Measurements from ENCODE around the gene TSHR.

The TSHR gene

DNA sequence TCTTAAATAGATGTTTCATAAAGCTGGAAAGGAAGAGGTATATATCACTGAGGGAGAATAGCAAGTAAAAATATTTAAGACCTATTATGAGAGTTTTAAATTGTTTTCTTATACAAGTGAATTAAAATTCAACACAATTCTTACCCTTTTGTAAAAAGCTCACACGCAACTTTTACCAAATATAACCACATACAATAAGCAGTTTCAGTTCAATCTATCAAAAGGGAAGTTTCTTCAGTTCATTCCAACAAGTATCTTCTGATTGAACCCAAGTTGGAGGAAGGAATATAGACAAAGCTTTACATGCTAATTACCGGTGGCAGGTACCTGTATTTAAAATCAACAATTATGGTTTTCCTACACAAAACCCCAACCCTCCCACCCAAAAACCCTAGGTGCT lies 224.2 kb downstream of the TSHR start:
- no peak for TF ChIP-seq POLR2AphosphoS5 (IDR thresholded peaks at IDR 0.05; ENCODE audit: borderline replicate concordance, low read depth, low read length)
- TF ChIP-seq FOXP2 (optimal IDR thresholded peaks at IDR 0.05; ENCODE audit: control extremely low read depth, extremely low read length, insufficient read depth) = no peak
- no peak for TF ChIP-seq EZH2 (IDR thresholded peaks at IDR 0.05)
- H3K4me3 ChIP-seq = no peak overlapping the region
- no peak overlapping the region for H3K9ac ChIP-seq (ENCODE audit: insufficient read length)
- no peak for DNase-seq (ENCODE audit: low read depth, low spot score)
- no peak overlapping the region for H3K27ac ChIP-seq
- no peaks in the 10 kb centered on the region for H3K9me3 ChIP-seq (ENCODE audit: low read depth, low read length)
- peaks cover 3% of the 10 kb centered on the region; the same call in 1 of the 2 replicates for H3K36me3 ChIP-seq (ENCODE audit: insufficient read depth, low read length)

- no peak for TF ChIP-seq EZH2 (IDR thresholded peaks at IDR 0.05)
- no peak for TF ChIP-seq POLR2AphosphoS5 (IDR thresholded peaks at IDR 0.05; ENCODE audit: borderline replicate concordance, low read depth, low read length)
- TF ChIP-seq FOXP2 (optimal IDR thresholded peaks at IDR 0.05; ENCODE audit: control extremely low read depth, extremely low read length, insufficient read depth) = no peak
- Histone ChIP-seq H3K27ac (no peak overlapping the region), H3K9ac (ENCODE audit: insufficient read length) (no peak overlapping the region), H3K36me3 (ENCODE audit: insufficient read depth, low read length) (peaks cover 24% of the 10 kb centered on the region), H3K9me3 (ENCODE audit: low read depth, low read length) (no peaks in the 10 kb centered on the region), H3K4me3 (no peak overlapping the region)
- DNase-seq (ENCODE audit: low read depth, low spot score) = no peak
These were observed 232.6 kb downstream of the TSHR start for GRCh38 chr14:81187832-81188522.

- TF ChIP-seq EZH2 (IDR thresholded peaks at IDR 0.05) (no peak), POLR2AphosphoS5 (IDR thresholded peaks at IDR 0.05; ENCODE audit: borderline replicate concordance, low read depth, low read length) (no peak), FOXP2 (optimal IDR thresholded peaks at IDR 0.05; ENCODE audit: control extremely low read depth, extremely low read length, insufficient read depth) (no peak)
- peaks cover 26% of the 10 kb centered on the region for H3K36me3 ChIP-seq (ENCODE audit: insufficient read depth, low read length)
- no peak for DNase-seq (ENCODE audit: low read depth, low spot score)
- no peaks in the 10 kb centered on the region for H3K9me3 ChIP-seq (ENCODE audit: low read depth, low read length)
- no peak overlapping the region for H3K4me3 ChIP-seq
- H3K9ac ChIP-seq (ENCODE audit: insufficient read length) = no peak overlapping the region
- no peak overlapping the region for H3K27ac ChIP-seq
These were observed 237.2 kb downstream of the TSHR start for GRCh38 chr14:81192594-81192993.

DNA sequence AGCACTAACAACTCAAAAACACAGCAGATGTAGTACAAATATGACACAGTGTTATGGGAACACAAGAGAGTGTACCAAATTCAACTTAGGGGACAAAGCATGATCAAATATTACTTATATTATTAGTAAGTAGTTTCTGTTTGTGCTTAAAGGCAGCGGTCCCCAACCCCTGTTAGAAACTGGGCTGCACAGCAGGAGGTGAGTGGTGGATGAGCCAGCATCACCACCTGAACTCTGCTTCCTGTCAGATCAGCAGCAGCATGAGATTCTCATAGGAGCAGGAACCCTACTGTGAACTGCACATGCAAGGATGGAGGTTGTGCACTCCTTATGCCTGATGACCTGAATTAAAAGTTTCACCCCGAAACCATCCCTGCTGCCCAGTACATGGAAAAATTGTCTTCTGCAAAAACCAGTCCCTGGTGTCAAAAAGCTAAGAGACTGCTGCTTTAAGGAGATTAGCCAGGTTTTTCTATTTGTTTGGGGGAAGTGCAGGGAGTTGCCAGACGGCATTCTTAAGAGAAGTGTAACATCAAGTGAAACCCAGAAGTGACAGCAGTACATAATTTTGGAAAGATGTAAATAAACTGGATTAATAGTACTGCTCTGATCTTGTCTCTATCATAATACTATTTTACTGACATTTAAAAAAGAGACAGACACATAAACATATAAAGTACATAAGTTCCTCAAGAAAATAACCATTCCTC lies 238.7 kb downstream of the TSHR start:
- no peaks in the 10 kb centered on the region for H3K9me3 ChIP-seq (ENCODE audit: low read depth, low read length)
- peaks cover 26% of the 10 kb centered on the region for H3K36me3 ChIP-seq (ENCODE audit: insufficient read depth, low read length)
- H3K9ac ChIP-seq (ENCODE audit: insufficient read length) = no peak overlapping the region
- no peak for TF ChIP-seq FOXP2 (optimal IDR thresholded peaks at IDR 0.05; ENCODE audit: control extremely low read depth, extremely low read length, insufficient read depth)
- TF ChIP-seq EZH2 (IDR thresholded peaks at IDR 0.05) = no peak
- TF ChIP-seq POLR2AphosphoS5 (IDR thresholded peaks at IDR 0.05; ENCODE audit: borderline replicate concordance, low read depth, low read length) = no peak
- no peak overlapping the region for H3K4me3 ChIP-seq
- no peak overlapping the region for H3K27ac ChIP-seq
- DNase-seq (ENCODE audit: low read depth, low spot score) = no peak

All from SK-N-MC (cell line).